HL-60 (cell line): ENCODE measurements around the gene MYEF2.

Source experiments
- CTCF ChIP-seq: IDR thresholded peaks from one replicate; pipeline ENCODE4 v1.5.1; 2011; ENCODE audit warnings: low read length, control low read depth, inconsistent platforms; ENCODE audit not compliant: insufficient read depth
- POLR2AphosphoS5 ChIP-seq: IDR thresholded peaks from 2 replicates; pipeline ENCODE4 v1.6.1; 2012; ENCODE audit warnings: low read depth

- TF ChIP-seq CTCF: no peak
- no peak for TF ChIP-seq POLR2AphosphoS5
Observed at GRCh38 chr15:48205981-48206380, 27.9 kb upstream of the MYEF2 start, which contains the start of gene SLC12A1.
